ENCODE measurements around the gene IQSEC1.

IQSEC1 gene

DNA sequence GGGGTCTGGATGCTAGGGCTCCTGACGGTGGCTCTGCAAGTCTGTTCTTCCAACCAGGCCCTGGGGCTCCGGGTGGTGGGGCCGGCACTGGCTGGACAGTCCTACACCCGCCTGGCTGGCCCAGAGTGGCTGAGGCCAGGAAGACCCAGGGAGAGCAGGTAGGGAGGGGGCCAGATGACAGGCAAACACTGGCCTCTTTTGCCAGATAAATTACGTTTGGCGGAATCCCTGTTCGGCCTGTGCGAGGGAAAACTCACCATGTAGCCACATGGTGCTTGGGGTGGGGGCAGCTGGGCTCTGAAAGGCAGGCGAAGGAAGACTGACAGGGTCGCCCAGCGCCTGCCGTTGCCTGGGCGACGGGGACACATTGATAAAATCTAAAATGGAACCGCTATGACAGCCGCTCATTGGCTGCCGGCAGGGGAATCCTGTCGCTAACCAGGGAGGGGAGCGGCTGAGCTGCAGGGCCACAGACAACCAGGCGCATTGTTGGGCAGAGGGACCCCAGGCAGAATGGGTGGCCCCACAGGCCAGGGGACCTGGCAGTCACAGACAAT is 30.4 kb downstream of the IQSEC1 start:
- TF ChIP-seq, protein P1, sequence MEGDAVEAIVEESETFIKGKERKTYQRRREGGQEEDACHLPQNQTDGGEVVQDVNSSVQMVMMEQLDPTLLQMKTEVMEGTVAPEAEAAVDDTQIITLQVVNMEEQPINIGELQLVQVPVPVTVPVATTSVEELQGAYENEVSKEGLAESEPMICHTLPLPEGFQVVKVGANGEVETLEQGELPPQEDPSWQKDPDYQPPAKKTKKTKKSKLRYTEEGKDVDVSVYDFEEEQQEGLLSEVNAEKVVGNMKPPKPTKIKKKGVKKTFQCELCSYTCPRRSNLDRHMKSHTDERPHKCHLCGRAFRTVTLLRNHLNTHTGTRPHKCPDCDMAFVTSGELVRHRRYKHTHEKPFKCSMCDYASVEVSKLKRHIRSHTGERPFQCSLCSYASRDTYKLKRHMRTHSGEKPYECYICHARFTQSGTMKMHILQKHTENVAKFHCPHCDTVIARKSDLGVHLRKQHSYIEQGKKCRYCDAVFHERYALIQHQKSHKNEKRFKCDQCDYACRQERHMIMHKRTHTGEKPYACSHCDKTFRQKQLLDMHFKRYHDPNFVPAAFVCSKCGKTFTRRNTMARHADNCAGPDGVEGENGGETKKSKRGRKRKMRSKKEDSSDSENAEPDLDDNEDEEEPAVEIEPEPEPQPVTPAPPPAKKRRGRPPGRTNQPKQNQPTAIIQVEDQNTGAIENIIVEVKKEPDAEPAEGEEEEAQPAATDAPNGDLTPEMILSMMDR (IDR thresholded peaks at IDR 0.05), result no peak

DNA sequence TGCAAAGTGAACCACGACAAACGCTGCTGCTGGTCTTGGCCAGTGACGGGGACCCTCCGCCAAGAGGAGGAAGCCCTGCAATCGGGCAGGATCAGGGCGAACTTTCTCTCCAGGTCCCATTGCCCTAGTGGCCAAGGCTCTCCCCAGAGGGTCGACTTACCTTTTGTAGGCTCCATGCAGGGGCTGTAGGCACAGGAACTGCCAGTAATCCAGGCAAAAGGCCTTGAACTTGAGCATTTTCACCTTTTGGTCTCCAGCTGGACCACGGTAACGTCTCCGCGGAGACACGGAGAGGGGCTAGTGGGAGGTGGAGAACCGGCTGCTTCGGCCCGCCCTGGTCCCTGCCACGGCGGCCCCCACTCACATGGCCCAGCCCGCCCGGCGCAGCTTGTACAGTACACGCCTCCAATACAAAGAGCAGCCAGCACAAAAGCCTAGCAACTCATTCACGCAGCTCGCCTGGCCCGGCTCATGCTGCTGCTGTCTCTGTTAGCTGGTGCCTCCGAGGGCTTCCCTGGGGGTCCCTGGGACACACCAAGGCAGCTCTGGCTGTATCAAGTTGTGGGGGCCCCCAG is 31.0 kb downstream of the IQSEC1 start:
- TF ChIP-seq, protein P1 (IDR thresholded peaks at IDR 0.05), result no peak

DNA sequence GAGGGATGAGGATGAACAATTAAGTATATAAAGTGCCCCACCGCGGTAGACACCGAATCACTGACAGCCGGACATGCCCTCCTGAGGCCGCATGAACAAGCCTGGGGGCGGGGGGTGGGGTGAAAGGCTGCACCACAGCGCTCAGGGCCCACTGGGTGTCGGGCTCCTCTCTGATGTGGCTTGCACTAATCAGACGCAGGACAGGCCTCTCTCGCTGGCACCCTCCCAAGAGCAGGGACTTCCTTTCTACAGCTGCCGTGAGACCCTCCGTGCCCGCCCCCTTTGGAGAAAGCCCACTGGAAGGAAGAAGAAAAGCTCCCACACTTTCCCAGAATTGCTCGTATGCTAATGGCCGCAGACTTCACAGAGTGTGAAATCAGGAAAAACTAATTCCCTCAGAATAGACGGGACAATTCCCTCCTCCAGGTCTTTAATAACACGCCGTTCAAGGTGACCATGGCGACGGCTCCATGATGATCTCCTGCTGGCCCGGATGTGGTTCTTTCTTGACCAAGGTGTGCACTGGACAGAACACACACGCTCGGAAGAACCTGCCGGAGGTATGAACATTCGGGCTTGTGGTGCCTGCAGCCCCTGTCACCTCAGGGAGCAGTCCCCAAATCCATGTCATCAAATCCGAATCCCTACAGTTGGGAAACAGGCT is 32.0 kb downstream of the IQSEC1 start:
- TF ChIP-seq, protein P1 (IDR thresholded peaks at IDR 0.05), result no peak

DNA sequence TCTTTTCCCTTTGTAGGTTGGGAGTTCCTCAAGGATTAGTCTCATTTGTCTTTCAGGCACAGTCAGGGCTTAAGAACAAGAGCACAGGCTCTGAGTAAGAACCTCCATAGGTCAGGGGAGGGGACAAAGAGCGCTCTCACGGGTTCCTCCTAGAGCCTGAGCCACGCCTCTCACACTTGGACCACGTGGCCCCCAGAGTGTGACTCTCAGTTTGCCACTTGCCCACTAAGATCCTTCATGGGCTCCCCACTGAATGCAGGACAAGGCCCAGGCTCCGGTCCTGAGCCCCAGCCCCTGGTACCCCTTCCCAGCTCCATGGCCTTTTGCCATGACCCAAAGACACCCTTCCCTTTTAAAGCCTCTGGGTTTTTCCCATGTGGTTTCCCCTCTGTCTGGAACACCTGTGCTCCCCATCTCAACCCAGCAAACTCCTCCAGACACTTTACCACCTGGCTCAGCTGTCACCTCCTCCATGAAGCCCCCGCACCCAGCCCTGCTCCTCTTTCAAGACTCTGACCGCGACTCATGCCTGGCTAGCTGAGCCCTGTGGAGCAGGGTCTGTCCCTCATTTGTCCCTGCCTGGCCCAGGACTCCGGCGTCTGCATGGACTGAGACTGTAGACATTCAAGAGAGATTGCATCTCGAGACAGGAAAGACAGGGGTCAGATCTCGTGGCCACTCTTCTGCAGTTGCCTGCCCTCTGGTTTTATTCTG is 32.7 kb downstream of the IQSEC1 start:
- TF ChIP-seq, protein P1 (IDR thresholded peaks at IDR 0.05), result no peak

DNA sequence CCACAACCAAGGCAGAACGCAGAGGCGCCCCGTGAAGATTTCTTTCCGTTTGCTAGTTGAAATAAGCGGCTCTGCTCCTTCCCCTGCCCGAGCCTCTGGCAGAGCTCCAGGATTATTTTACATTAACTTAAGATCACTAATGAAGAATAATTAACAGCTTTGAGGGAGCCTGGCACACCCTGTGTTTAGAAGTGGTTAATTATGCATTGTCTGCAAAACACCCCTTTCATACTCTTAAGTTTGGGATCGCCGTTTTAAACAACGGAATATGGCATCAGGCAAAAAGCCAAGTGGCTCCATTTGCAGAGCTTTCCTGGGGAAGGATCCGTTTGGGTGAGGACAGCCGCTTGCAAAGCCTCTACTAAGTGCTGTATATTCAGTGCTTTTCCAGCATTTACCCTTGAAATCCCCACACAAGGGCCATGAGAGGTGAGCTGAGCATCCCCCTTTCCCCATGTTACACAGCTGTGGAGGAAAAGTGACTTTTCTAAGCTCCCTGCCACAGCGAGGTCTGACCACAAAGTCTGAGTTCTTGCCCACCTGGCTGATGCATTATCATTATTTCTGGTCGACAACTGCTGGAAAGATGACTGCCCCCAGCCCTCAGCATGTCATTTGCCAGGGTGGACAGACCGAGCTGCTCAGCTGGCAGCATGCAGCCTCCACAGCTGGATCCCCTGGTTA is 33.9 kb downstream of the IQSEC1 start:
- TF ChIP-seq, protein P1 (IDR thresholded peaks at IDR 0.05), result no peak

DNA sequence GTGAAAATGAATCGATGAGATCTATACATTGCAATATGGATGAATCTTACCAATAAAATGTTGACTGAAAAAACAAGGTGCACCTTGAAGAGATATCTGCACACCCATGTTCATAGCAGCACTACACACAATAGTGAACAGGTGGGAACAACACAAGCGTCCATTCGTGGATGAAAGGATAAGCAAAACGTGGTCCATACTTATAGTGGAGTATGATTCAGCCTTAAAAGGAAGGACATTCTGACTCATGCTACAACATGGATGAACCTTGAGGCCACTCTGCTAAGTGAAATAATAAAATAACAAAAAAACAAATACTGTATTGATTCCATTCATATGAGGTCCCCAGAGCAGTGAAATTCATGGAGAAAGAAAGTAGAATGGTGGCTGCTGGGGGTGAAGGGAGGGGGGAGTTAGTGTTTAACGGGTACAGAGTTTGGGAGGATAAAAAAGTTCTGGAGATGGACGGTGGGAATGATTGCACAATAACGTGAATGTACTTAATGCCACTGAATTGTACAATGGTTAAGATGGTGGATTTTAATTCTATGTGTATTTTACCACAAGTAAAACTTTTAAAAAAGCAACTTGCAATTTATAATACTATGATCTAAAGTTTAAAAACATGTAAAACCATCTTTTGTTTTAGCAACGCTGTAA is 35.6 kb downstream of the IQSEC1 start:
- TF ChIP-seq, protein P1 (IDR thresholded peaks at IDR 0.05), result no peak

DNA sequence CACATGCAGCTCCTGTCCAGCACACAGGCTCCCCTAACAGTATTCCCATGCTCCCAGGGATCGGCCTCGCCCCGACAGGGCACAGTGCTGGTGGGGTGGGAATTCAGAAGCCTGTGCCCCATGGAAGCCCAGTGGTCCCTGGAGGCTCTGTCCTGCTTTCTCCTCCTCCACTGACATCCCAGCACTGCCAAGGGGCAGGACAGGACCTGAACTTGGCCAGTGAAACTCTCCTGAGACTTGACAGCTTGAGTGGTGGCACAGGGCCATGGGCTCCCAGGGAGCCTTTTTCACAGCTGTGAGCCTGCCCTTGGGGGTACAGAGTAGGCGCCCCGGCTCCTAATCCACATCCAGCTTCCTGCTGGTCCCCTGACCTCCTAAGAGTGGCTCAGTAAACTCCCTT is 38.4 kb downstream of the IQSEC1 start:
- TF ChIP-seq, protein P1 (IDR thresholded peaks at IDR 0.05), result no peak
